GM12878 (cell line): Measurements from ENCODE around the gene HES2. TPM values are rescaled to one million over a fixed set of nuclear protein-coding genes. Genes with fewer than 3 reads are reported as not detected.

ENCODE experiments used
- ATAC-seq: fragments of 200-7000 bp; cut with Tn5 transposase; 3 replicates; pipeline ENCODE4 v1.9.1; 2020; ENCODE audit warnings: mild to moderate bottlenecking, moderate library complexity
- BruUV-seq: library from RNA; stranded (reverse); fragments of 400-500 nt; replicated peaks from 2 replicates; lab custom pipeline; 2021; lab: Mats Ljungman, UMichigan
- CTCF ChIA-PET: fragments of 300-600 bp; sonication (Branson Sonifier 250); formaldehyde crosslinking; extraction: SDS; loops from one replicate; lab custom pipeline; 2021; ENCODE audit warnings: inconsistent platforms; lab: Yijun Ruan, JAX
- POLR2A ChIA-PET: fragments of 350-600 bp; formaldehyde crosslinking; extraction: SDS; loops from one replicate; lab custom pipeline; 2021; ENCODE audit warnings: inconsistent platforms; lab: Charles Lee
- RAD21 ChIA-PET: fragments of 300-600 bp; sonication (Branson Sonifier 250); formaldehyde crosslinking; loops from one replicate; lab custom pipeline; 2023; ENCODE audit warnings: antibody characterized with exemption; ENCODE audit not compliant: unreplicated experiment; lab: Charles Lee
- SMC1A ChIA-PET: fragments of 300-600 bp; sonication (Branson Sonifier 250); formaldehyde crosslinking; loops from one replicate; lab custom pipeline; 2023; ENCODE audit not compliant: unreplicated experiment, uncharacterized antibody; lab: Charles Lee
- DNase-seq: peaks from one replicate; pipeline ENCODE4 v3.0.0-alpha.2; 2011; ENCODE audit warnings: low read depth, low spot score
- FAIRE-seq: peaks from 3 replicates; lab custom pipeline; 2011; peaks lifted over from hg19 to GRCh38; lab: Jason Lieb, UNC
- H2AFZ ChIP-seq: 2 replicates; pipeline ENCODE4 v1.6.0; 2011; ENCODE audit warnings: low read depth, low read length, control low read depth; ENCODE audit not compliant: control insufficient read depth
- H3K27ac ChIP-seq: 2 replicates; pipeline ENCODE4 v1.5.1; 2011; ENCODE audit warnings: control low read depth; ENCODE audit not compliant: control insufficient read depth, insufficient read depth
- H3K27me3 ChIP-seq, 2 experiments: replicated peaks in 1 of 2; 2 replicates each; pipeline versions ENCODE4 v1.6.0 to v1.6.1; 2011; ENCODE audit warnings: low read length in 1 of 2; ENCODE audit not compliant: control insufficient read depth in 2 of 2, insufficient read depth in 2 of 2
- H3K36me3 ChIP-seq, 2 experiments: 2 replicates each; pipeline ENCODE4 v1.5.1; 2011; ENCODE audit warnings: low read length in 1 of 2; ENCODE audit not compliant: control insufficient read depth in 2 of 2, insufficient read depth in 2 of 2
- H3K4me1 ChIP-seq: 2 replicates; pipeline ENCODE4 v1.6.1; 2011; ENCODE audit warnings: mild to moderate bottlenecking, low read length, moderate library complexity, mixed read lengths; ENCODE audit not compliant: control insufficient read depth, insufficient read depth
- H3K4me2 ChIP-seq: 2 replicates; pipeline ENCODE4 v1.6.0; 2011; ENCODE audit warnings: control low read depth; ENCODE audit not compliant: control insufficient read depth, insufficient read depth
- H3K4me3 ChIP-seq: fragments of 200-600 bp; sonication (generic); 2 replicates; pipeline ENCODE4 v1.5.1; 2016
- H3K79me2 ChIP-seq: 2 replicates; pipeline ENCODE4 v1.6.0; 2011; ENCODE audit warnings: low read length; ENCODE audit not compliant: control insufficient read depth, insufficient read depth
- H3K9ac ChIP-seq: 2 replicates; pipeline ENCODE4 v1.8.0; 2011; ENCODE audit warnings: low read length, control low read depth, mixed read lengths; ENCODE audit not compliant: control insufficient read depth, insufficient read depth
- H3K9me3 ChIP-seq: replicated peaks from 3 replicates; pipeline ENCODE4 v1.5.1; 2011; ENCODE audit warnings: mild to moderate bottlenecking, low read length; ENCODE audit not compliant: control insufficient read depth, insufficient read depth
- H4K20me1 ChIP-seq: 2 replicates; pipeline ENCODE4 v1.6.0; 2011; ENCODE audit not compliant: control insufficient read depth, insufficient read depth
- BRCA1 ChIP-seq: IDR thresholded peaks from 2 replicates; pipeline ENCODE4 v1.6.1; 2011; ENCODE audit warnings: low read depth, low read length, improper control_type of control experiment
- CHD2 ChIP-seq: IDR thresholded peaks from 2 replicates; pipeline ENCODE4 v1.6.1; 2011; ENCODE audit warnings: low read depth, low read length, improper control_type of control experiment, borderline replicate concordance
- CHD4 ChIP-seq: fragments of 200-600 bp; sonication (generic); IDR thresholded peaks from 2 replicates; pipeline ENCODE4 v1.6.1; 2016; ENCODE audit warnings: mild to moderate bottlenecking
- EGR1 ChIP-seq, 2 experiments: IDR thresholded peaks; 1 replicate in 1 of 2; 2 replicates in 1 of 2; pipeline ENCODE4 v1.6.1; 2011 to 2012; ENCODE audit warnings: low read depth in 2 of 2, low read length in 2 of 2, borderline replicate concordance in 1 of 2, mild to moderate bottlenecking in 1 of 2, moderate library complexity in 1 of 2
- HDAC2 ChIP-seq: fragments of 200-600 bp; sonication (generic); IDR thresholded peaks from 2 replicates; pipeline ENCODE4 v1.6.1; 2017
- HDGF ChIP-seq: fragments of 450-650 bp; IDR thresholded peaks from 2 replicates; pipeline ENCODE4 v1.6.1; 2016; ENCODE audit warnings: antibody characterized with exemption
- NRF1 ChIP-seq: conservative IDR thresholded peaks from 2 replicates; pipeline ENCODE4 v1.6.1; 2011; ENCODE audit warnings: mild to moderate bottlenecking, low read depth, low read length, improper control_type of control experiment
- POU2F2 ChIP-seq: IDR thresholded peaks from 3 replicates; pipeline ENCODE4 v1.6.1; 2011; ENCODE audit warnings: low read depth, mild to moderate bottlenecking, low read length, borderline replicate concordance
- SMAD5 ChIP-seq: IDR thresholded peaks from 2 replicates; pipeline ENCODE4 v1.6.1; 2016; ENCODE audit warnings: antibody characterized with exemption, low read depth
- ZNF24 ChIP-seq: fragments of 450-650 bp; IDR thresholded peaks from 2 replicates; pipeline ENCODE4 v1.6.1; 2017; ENCODE audit warnings: antibody characterized with exemption, mild to moderate bottlenecking
- ZNF384 ChIP-seq: IDR thresholded peaks from 2 replicates; pipeline ENCODE4 v1.6.1; 2012; ENCODE audit warnings: low read depth, mild to moderate bottlenecking, low read length, improper control_type of control experiment, borderline replicate concordance
- WGBS: methylation state at CpG from one replicate; pipeline ENCODE4 v1.1.6; 2016; ENCODE audit warnings: low lambda C conversion rate; ENCODE audit not compliant: insufficient replicate concordance, insufficient coverage; ENCODE audit errors: missing lambda C conversion rate; 5-methylcytosine and 5-hydroxymethylcytosine counted together
- in situ Hi-C: fragments of 300-500 bp; cut with MboI; formaldehyde crosslinking; loops from 9 replicates; pipeline ENCODE4 v1.14.3; 2018; ENCODE audit warnings: mixed read lengths
- intact Hi-C: fragments of 100-400 bp; cut with micrococcal nuclease; formaldehyde crosslinking; loops from one replicate; pipeline ENCODE4 v1.14.2; 2022; ENCODE audit not compliant: unreplicated experiment
- polyA plus RNA-seq, 11 experiments: library from polyadenylated mRNA; depleted of rRNA in 4 of 11; unstranded in 6 of 11; stranded (reverse) in 5 of 11; fragments of >200 nt; fragmentation: Nextera tagmentation in 4 of 11; fragmentation: Illumina TruSeq in 1 of 11; extraction: Ambion mirVana in 4 of 11; extraction: Trizol in 1 of 11; gene quantifications; 1 replicate in 1 of 11; 2 replicates in 10 of 11; pipeline versions ENCODE4 v1.2.1 to v1.2.3, GENCODE V29; 2011 to 2016; ENCODE audit warnings: inconsistent platforms in 2 of 11, missing spikeins in 2 of 11, low read depth in 1 of 11
- total RNA-seq, 4 experiments: library from RNA; depleted of rRNA in 3 of 4; stranded (reverse); fragments of >200 nt in 3 of 4; fragmentation: Illumina TruSeq in 1 of 4; extraction: Trizol in 1 of 4; gene quantifications; 2 replicates each; pipeline versions ENCODE4 v1.2.1 to v1.2.3, GENCODE V29; 2013 to 2021
- TF ChIP-seq, protein P1 (sequence below): IDR thresholded peaks from 2 replicates; pipeline ENCODE4 v1.6.1; 2012; ENCODE audit warnings: low read depth, low read length, improper control_type of control experiment
- TF ChIP-seq, protein P2 (sequence below): IDR thresholded peaks from 2 replicates; pipeline ENCODE4 v1.6.1; 2011; ENCODE audit warnings: borderline replicate concordance, low read depth, mild to moderate bottlenecking, moderate library complexity, mixed read lengths, low read length; ENCODE audit not compliant: insufficient read depth; ENCODE audit errors: extremely low read length
- TF ChIP-seq, protein P3 (sequence below): fragments of 450-650 bp; formaldehyde crosslinking; IDR thresholded peaks from 2 replicates; pipeline ENCODE4 v1.4.0; 2020; ENCODE audit warnings: mild to moderate bottlenecking, moderate library complexity

The HES2 gene
- total and polyA plus RNA-seq, 10 of the 15 experiments (the other 5 are each of a cell fraction or from before 2014, with no cell fraction given) = 0.13 to 2.0 (median 0.26) TPM

DNA sequence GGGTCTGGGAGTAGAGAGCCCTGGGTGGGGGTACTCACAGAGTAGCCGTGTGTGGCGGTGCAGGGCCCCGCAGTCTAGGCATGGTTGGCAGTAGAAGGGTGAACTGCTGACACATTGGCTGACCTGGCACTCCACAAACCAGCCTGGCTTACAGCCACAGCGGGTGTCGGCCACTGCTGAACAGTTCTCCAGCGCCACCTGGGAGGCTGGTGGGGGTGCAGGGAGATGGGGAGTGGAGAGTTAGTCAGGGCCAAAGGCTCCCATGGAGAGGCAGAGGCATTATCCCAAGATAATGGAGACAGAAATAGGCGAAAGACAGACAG lies 44.8 kb upstream of the HES2 start (continued):
- TF ChIP-seq, protein P1, sequence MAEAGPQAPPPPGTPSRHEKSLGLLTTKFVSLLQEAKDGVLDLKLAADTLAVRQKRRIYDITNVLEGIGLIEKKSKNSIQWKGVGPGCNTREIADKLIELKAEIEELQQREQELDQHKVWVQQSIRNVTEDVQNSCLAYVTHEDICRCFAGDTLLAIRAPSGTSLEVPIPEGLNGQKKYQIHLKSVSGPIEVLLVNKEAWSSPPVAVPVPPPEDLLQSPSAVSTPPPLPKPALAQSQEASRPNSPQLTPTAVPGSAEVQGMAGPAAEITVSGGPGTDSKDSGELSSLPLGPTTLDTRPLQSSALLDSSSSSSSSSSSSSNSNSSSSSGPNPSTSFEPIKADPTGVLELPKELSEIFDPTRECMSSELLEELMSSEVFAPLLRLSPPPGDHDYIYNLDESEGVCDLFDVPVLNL = no peak

DNA sequence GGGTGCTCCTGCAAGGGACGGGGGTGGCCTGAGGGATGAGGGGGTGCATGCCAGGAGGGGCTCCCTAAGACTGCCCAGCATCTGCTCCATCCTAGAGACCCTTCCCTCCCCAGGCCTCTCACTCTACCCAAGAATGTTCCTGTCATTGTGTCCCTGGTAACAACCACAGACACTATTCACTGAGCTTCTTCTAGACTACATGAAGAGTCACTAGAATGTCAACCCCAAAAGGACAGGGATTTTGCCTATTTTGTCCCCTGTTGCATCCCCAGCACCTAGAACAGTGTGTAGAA lies 43.3 kb upstream of the HES2 start:
- Histone ChIP-seq H3K79me2 (no peaks in the 10 kb centered on the region), H3K4me3 (no peak overlapping the region), H4K20me1 (no peaks in the 10 kb centered on the region), H3K9me3 (no peaks in the 10 kb centered on the region), H3K4me1 (no peaks in the 10 kb centered on the region; the same call in 1 of the 2 replicates), H3K9ac (no peak overlapping the region), H3K27me3 (peaks cover 3 to 4% of the 10 kb centered on the region in 2 experiments; a peak in 3 of 4 replicates)
- 0% methylated on average over 1 of the region's 1 CpG for WGBS
- ChIA-PET SMC1A (no interaction called here), POLR2A (no interaction called here)
- ATAC-seq (no peak), FAIRE-seq (no peak)
- intact Hi-C loops (no loop called here), in situ Hi-C loops (no loop called here)
- no TSS peak for BruUV-seq
- no peak for TF ChIP-seq POU2F2
- no peak for TF ChIP-seq CHD2
- TF ChIP-seq NRF1 = no peak
- TF ChIP-seq BRCA1 = no peak
- TF ChIP-seq EGR1 (IDR thresholded peaks at IDR 0.05; ENCODE audit: borderline replicate concordance in 1 of 2, low read depth in 2 of 2, low read length in 2 of 2) = no peak
- no peak for TF ChIP-seq ZNF24
- no peak for TF ChIP-seq ZNF384
- TF ChIP-seq, protein P2, sequence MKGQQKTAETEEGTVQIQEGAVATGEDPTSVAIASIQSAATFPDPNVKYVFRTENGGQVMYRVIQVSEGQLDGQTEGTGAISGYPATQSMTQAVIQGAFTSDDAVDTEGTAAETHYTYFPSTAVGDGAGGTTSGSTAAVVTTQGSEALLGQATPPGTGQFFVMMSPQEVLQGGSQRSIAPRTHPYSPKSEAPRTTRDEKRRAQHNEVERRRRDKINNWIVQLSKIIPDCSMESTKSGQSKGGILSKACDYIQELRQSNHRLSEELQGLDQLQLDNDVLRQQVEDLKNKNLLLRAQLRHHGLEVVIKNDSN = no peak
- no peak for TF ChIP-seq CHD4
- no peak for TF ChIP-seq HDGF
- TF ChIP-seq, protein P3, sequence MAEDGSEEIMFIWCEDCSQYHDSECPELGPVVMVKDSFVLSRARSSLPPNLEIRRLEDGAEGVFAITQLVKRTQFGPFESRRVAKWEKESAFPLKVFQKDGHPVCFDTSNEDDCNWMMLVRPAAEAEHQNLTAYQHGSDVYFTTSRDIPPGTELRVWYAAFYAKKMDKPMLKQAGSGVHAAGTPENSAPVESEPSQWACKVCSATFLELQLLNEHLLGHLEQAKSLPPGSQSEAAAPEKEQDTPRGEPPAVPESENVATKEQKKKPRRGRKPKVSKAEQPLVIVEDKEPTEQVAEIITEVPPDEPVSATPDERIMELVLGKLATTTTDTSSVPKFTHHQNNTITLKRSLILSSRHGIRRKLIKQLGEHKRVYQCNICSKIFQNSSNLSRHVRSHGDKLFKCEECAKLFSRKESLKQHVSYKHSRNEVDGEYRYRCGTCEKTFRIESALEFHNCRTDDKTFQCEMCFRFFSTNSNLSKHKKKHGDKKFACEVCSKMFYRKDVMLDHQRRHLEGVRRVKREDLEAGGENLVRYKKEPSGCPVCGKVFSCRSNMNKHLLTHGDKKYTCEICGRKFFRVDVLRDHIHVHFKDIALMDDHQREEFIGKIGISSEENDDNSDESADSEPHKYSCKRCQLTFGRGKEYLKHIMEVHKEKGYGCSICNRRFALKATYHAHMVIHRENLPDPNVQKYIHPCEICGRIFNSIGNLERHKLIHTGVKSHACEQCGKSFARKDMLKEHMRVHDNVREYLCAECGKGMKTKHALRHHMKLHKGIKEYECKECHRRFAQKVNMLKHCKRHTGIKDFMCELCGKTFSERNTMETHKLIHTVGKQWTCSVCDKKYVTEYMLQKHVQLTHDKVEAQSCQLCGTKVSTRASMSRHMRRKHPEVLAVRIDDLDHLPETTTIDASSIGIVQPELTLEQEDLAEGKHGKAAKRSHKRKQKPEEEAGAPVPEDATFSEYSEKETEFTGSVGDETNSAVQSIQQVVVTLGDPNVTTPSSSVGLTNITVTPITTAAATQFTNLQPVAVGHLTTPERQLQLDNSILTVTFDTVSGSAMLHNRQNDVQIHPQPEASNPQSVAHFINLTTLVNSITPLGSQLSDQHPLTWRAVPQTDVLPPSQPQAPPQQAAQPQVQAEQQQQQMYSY (CRISPR knock-in tag) = no peak
- TF ChIP-seq SMAD5 = no peak
- no peak for TF ChIP-seq HDAC2
- TF ChIP-seq, all 136 proteins: peak for 0
- no peaks in the 10 kb centered on the region for H3K36me3 ChIP-seq
- ChIA-PET RAD21 (interaction anchor here (0.6 to 2.0 kb wide), 2 partner anchors 25 to 218 kb away, joined by 3 to 4 read pairs; no protein-coding TSS in a partner anchor), CTCF (interaction anchor here (1.7 to 1.9 kb wide), 2 partner anchors 25 kb away, joined by 4 to 7 read pairs; no protein-coding TSS in a partner anchor)
- H2AFZ ChIP-seq = no peak overlapping the region
- no peak overlapping the region for H3K4me2 ChIP-seq
- no peak overlapping the region for H3K27ac ChIP-seq
- no peak for DNase-seq
